Aorta (tissue), 5 donors: ENCODE measurements around the gene ERCC2. TPM values are rescaled to one million over a fixed set of nuclear protein-coding genes. Genes with fewer than 3 reads are reported as not detected.

Experiments
- ATAC-seq: fragments of 200-7000 bp; cut with Tn5 transposase; one replicate; pipeline ENCODE4 v1.9.1; 2022; ENCODE audit warnings: moderate library complexity; ENCODE audit not compliant: low FRiP score
- DNase-seq, 2 donors: peaks; one replicate each; pipeline ENCODE4 v3.0.0-alpha.2; 2020
- H3K27ac ChIP-seq, 2 donors: one replicate each; pipeline ENCODE4 v1.5.1; 2013; ENCODE audit warnings: low read length in 2 of 2, mild to moderate bottlenecking in 2 of 2, moderate library complexity in 2 of 2, control low read depth in 1 of 2, inconsistent platforms in 1 of 2, low read depth in 1 of 2
- H3K27me3 ChIP-seq, 2 donors: one replicate each; pipeline ENCODE4 v1.6.1; 2013; ENCODE audit warnings: control low read depth in 1 of 2, low read length in 1 of 2, mild to moderate bottlenecking in 1 of 2, moderate library complexity in 1 of 2; ENCODE audit not compliant: insufficient read depth in 2 of 2, control insufficient read depth in 1 of 2
- H3K36me3 ChIP-seq, 2 donors: one replicate each; pipeline ENCODE4 v1.6.1; 2013; ENCODE audit warnings: control low read depth in 1 of 2, low read length in 1 of 2, mild to moderate bottlenecking in 1 of 2; ENCODE audit not compliant: insufficient read depth in 2 of 2, control insufficient read depth in 1 of 2
- H3K4me1 ChIP-seq, 2 donors: one replicate each; pipeline ENCODE4 v1.6.1; 2013; ENCODE audit warnings: low read length in 2 of 2, control low read depth in 1 of 2, mild to moderate bottlenecking in 1 of 2, moderate library complexity in 1 of 2; ENCODE audit not compliant: insufficient read depth in 2 of 2, control insufficient read depth in 1 of 2
- H3K4me3 ChIP-seq, 2 donors: one replicate each; pipeline ENCODE4 v1.5.1; 2013; ENCODE audit warnings: low read length in 2 of 2, control low read depth in 1 of 2, mild to moderate bottlenecking in 1 of 2
- H3K9me3 ChIP-seq: one replicate; pipeline ENCODE4 v1.6.1; 2013; ENCODE audit warnings: mild to moderate bottlenecking, low read length; ENCODE audit not compliant: control insufficient read depth
- WGBS, 2 donors: extraction: QIAGEN DNeasy Blood & Tissue Kit; methylation state at CpG; one replicate each; pipeline ENCODE4 v1.1.7; 2013; 5-methylcytosine and 5-hydroxymethylcytosine counted together
- intact Hi-C, 2 donors: fragments of 100-400 bp; cut with DNase I; formaldehyde crosslinking; loops; one replicate each; pipeline versions ENCODE4 v1.14.2 to v1.15.0; 2022
- polyA plus RNA-seq, 2 donors: library from polyadenylated mRNA; stranded (reverse); fragments of 200-250 nt; gene quantifications; one replicate each; pipeline ENCODE4 v1.2.3, GENCODE V29; 2013
- total RNA-seq, 2 donors: library from RNA; stranded (reverse); fragmentation: NEBNext Ultra II Directional; extraction: Animal tissue kit (Norgen Biotek cat#: 25700); gene quantifications; one replicate each; pipeline ENCODE4 v1.2.1, GENCODE V29; 2021
- donor health status: healthy with polysubstance abuse.
- donor health status: Bipolar disorder and iron deficiency.
- donor health status: DM: no; HTN: no; CAD: no.
- donor health status: DM: no; HTN: no; CAD: no.
- donor health status: DM: yes; HTN: yes; CAD: no.

Gene ERCC2
- total and polyA plus RNA-seq, 4 donors, result 5.1 to 27.2 (median 12.7) TPM

DNA sequence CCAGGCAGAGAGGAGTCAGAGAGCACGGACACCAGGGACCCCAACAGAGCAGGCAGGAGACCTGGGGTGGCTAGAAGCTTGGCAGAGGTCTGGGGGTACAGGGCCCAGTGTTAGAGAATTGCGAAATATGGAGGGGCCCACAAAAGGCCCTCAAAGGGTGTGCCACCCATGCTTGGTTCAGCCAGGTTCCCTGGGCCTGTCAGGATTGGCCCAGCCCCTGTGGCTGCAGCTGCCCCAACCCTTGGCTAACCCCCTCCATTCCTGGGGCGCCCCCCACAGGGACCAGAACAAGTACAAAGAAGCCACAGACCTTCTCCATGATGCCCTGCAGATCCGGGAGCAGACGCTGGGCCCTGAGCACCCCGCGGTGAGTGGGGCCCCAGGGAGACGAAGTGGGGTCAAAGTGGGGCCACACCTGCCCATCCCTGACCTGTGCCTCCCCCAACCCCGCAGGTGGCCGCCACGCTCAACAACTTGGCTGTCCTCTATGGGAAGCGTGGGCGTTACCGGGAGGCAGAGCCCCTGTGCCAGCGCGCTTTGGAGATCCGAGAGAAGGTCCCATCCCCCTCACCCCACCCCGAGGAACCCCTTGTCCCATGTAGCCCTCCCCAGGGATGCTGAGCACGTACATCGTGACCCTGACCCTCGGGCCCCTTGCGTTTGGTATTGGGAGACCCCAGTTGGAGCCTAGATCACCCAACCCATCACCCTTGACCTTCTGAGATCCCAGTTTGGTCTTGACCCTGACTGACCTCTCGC, 21.8 kb downstream of the ERCC2 start:
- H3K4me3 ChIP-seq, result no peak overlapping the region
- 76 to 77% methylated on average over 19 to 23 of the region's 23 CpGs for WGBS, 2 donors
- H3K27ac ChIP-seq, result no peak overlapping the region
- H3K9me3 ChIP-seq, result no peaks in the 10 kb centered on the region
- ATAC-seq (no peak), DNase-seq (no peak)
- H3K4me1 ChIP-seq, result no peaks in the 10 kb centered on the region
- intact Hi-C loops, result no loop called here
- peaks cover 0 to 2% of the 10 kb centered on the region in 2 donors for H3K27me3 ChIP-seq
- H3K36me3 ChIP-seq, result peaks cover 0 to 1% of the 10 kb centered on the region in 2 donors

DNA sequence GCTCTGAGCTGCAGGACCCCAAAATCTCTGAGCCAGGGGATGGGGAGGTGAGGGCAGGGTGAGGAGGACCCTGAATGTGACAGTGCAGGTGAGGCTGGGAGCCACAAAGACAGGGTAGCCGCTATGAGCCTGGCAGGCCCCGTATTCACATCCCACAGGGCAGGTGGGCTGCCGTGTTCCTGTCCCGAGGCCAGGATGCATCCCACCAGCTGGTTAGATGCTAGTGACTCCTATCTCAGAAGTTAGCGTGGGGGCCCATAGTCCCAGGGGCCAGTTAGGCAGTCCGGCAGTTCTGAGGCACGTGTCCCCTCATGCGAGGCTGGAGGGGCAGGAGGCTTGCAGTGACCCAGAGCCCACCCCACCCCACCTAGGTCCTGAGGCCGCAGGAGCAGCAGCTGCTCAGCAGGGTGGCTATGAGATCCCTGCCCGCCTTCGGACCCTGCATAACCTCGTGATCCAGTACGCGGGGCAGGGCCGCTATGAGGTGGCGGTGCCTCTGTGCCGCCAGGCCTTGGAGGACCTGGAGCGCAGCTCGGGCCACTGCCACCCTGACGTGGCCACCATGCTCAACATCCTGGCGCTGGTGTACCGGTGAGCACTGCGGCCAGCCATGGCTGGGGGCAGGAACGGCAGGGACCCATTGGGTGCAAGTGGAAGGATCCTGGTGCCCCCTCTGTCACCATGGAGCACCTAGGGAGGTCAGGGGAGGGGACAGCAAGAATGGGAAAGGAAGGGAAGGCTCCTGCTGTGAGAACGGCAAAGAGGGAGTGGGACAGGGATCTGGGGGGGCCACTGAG, 22.6 kb downstream of the ERCC2 start:
- 63 to 67% methylated on average over 25 of the region's 25 CpGs for WGBS, 2 donors
- ATAC-seq (no peak), DNase-seq (no peak)
- Histone ChIP-seq H3K9me3 (no peaks in the 10 kb centered on the region), H3K4me1 (no peaks in the 10 kb centered on the region), H3K27ac (no peak overlapping the region), H3K27me3 (peaks cover 0 to 2% of the 10 kb centered on the region in 2 donors), H3K36me3 (no peaks in the 10 kb centered on the region), H3K4me3 (no peak overlapping the region)
- intact Hi-C loops, result no loop called here

DNA sequence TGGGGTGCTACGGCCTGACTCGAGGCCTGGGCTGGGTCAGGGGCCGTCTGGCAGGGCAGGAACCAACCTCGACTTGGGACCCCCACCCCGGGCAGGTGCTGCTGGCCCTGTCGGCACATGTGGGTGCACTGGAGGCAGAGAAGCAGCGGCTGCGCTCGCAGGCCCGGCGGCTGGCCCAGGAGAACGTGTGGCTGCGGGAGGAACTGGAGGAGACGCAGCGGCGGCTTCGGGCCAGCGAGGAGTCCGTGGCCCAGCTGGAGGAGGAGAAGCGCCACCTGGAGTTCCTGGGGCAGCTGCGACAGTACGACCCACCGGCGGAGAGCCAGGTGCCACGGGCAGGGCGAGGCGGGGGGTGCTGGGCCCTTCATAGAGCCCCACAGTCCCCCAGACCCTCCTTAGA, 23.9 kb downstream of the ERCC2 start:
- Histone ChIP-seq H3K4me3 (no peak overlapping the region), H3K9me3 (no peaks in the 10 kb centered on the region), H3K36me3 (no peaks in the 10 kb centered on the region), H3K27me3 (peaks cover 0 to 2% of the 10 kb centered on the region in 2 donors), H3K27ac (no peak overlapping the region), H3K4me1 (no peaks in the 10 kb centered on the region)
- 30 to 37% methylated on average over 25 to 27 of the region's 27 CpGs for whole genome bisulfite sequencing, 2 donors
- intact Hi-C loops, result no loop called here
- ATAC-seq (no peak), DNase-seq (no peak)

DNA sequence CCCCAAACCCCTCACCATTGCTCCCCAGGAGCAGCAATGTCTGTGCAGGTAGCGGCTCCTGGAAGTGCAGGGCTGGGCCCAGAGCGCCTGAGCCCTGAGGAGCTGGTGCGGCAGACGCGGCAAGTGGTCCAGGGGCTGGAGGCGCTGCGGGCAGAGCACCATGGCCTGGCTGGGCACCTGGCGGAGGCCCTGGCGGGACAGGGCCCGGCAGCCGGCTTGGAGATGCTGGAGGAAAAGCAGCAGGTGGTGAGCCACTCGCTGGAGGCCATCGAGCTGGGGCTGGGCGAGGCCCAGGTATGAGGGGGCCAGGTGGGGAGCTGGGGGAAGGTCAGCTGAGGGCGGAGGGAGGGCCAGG, 24.9 kb downstream of the ERCC2 start:
- Histone ChIP-seq H3K27ac (no peak overlapping the region), H3K27me3 (peaks cover 0 to 2% of the 10 kb centered on the region in 2 donors), H3K4me3 (no peak overlapping the region), H3K4me1 (no peaks in the 10 kb centered on the region), H3K36me3 (no peaks in the 10 kb centered on the region), H3K9me3 (no peaks in the 10 kb centered on the region)
- DNase-seq (no peak), ATAC-seq (no peak)
- intact Hi-C loops, result no loop called here
- 81% methylated on average over 15 of the region's 15 CpGs for WGBS, 2 donors

DNA sequence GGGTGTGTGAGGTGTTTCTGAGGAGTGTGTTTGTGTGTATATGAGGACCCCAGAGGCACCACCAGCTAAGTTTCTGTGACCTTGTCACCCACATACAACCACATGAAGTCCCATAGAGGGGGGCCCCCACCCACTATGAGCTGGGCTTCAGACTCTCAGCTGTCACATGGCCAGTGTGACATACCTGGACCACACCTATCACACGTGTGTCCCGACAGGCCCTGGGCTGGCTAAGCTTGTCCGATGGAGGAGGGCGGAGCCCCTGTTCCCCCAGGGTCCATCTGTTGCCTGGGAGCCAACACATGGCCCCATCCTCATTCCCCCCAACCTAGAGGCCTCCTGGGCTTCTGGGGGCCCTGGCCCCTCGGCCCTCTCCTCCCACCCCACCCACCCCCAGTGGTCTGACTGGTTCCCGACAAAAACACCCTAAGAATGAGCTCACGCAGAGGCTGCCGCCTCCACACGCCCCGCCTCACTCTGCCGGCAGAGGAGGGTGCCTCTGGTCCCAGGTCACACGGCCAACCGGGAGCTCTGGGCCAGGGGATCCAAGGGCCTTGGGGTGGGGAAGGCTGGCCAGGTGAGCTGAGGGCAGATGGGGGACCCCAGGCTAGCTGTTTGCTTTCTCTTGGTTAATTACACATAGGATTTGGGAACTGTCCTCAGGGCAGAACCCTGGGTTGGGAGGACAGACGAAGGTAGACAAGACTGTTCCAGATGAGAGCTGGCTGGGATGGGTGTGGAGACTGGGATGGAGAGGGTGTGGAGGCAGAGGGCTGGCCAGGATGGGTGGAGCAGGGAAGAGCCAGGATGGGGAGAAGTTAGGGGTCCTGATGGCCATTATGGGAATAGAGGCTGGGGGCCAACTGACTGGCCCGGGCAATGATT, 25.5 kb downstream of the ERCC2 start:
- WGBS, 2 donors, result 42 to 44% methylated on average over 15 of the region's 15 CpGs
- Histone ChIP-seq H3K4me3 (no peak overlapping the region), H3K27me3 (peaks cover 0 to 2% of the 10 kb centered on the region in 2 donors), H3K9me3 (no peaks in the 10 kb centered on the region), H3K4me1 (no peaks in the 10 kb centered on the region), H3K27ac (no peak overlapping the region), H3K36me3 (no peaks in the 10 kb centered on the region)
- intact Hi-C loops, result no loop called here
- DNase-seq (no peak), ATAC-seq (no peak)

DNA sequence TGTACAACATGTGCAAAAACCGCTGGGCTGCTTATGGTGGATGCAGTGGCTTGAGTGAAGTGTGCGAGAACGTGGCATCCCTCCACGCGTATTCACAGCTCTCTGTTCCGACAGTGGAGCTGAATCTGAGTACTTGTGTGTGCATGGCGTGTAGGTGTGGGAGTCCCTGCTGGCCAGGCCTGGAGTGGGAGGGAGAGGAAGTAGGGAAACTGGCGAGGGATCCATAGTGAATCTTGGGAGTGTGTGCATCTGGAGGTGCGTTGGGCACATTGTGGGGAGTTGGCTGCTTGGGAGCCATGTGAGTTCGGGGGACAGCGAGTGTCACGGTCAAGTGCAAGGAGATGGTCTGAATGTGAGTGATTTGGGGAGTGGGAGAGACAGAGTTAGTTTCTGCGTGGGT, 27.5 kb downstream of the ERCC2 start:
- no peak overlapping the region for H3K4me3 ChIP-seq
- ATAC-seq (no peak), DNase-seq (no peak)
- intact Hi-C loops, result no loop called here
- no peak overlapping the region for H3K27ac ChIP-seq
- WGBS, 2 donors, result 76 to 79% methylated on average over 13 of the region's 13 CpGs
- no peaks in the 10 kb centered on the region for H3K4me1 ChIP-seq
- H3K27me3 ChIP-seq, result peaks cover 0 to 2% of the 10 kb centered on the region in 2 donors
- no peaks in the 10 kb centered on the region for H3K36me3 ChIP-seq
- no peaks in the 10 kb centered on the region for H3K9me3 ChIP-seq

DNA sequence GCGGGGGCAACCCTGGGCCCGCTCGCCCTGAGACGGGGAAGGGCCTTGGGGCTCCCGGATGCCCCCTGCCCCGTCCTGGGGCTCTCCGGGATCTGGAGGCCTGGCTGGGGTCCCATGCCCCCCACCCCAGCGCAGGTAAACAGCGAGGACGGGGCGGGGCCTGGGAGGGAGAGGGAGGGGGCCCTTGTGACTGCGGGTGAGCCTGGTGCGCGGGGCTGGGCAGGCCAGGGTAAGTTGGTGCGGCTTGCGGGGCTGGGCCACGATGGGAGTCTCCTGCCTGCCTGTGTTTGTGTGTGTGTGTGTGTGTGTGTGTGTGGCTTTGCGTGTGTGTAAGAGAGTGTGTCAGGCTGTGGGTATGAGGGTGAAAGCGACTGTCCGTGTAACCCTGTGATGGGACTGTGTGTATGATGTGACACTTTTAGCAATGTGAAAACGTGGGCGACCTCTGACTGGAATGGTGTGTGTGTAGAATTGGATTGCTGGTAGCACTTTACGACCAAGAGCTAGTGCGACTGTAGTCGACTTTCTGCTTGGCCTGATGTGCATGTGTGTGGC, 29.4 kb downstream of the ERCC2 start:
- no peak overlapping the region for H3K4me3 ChIP-seq
- H3K9me3 ChIP-seq, result no peaks in the 10 kb centered on the region
- H3K36me3 ChIP-seq, result no peaks in the 10 kb centered on the region
- intact Hi-C loops, result no loop called here
- H3K27me3 ChIP-seq, result no peaks in the 10 kb centered on the region
- no peaks in the 10 kb centered on the region for H3K4me1 ChIP-seq
- 10 to 12% methylated on average over 23 to 25 of the region's 25 CpGs for WGBS, 2 donors
- no peak overlapping the region for H3K27ac ChIP-seq
- DNase-seq (no peak), ATAC-seq (no peak)

DNA sequence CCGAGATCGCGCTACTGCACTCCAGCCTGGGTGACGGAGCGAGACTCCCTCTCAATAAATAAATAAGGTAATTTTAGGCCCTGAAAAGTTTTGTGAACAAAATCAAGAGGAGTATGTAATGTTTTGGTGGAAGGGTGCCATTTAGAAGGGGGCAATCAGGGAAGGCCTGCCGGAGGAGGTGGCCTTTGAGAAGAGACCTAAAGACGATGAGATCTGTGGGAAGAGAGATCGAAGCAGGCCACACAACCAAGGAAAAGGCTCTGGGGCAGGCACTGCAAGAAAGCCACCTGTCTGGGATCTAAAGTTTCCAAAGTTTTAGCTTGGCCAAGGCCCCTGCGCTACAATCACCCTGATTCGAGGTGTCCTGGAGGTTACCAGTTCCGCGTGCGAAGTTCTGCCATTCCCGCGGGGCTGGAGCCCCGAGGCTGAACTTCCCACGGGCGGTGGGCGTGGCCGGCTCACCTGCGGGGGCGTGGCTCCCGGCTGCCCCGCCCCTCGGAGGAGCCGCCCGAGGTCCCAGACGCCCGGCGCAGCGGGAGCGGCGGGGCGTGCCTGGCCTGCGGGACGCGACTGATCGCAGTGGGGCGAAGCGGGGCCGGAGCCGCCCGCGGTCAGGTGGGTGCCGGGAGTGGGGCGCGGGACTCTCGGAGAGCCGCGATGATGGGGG, 30.0 kb downstream of the ERCC2 start, which contains the start of gene KLC3:
KLC3 (plus strand) TSS at position 519 of the 667 bp plus-strand sequence. CDS start 4,792 bp downstream, outside the sequence.
- Histone ChIP-seq H3K27me3 (no peaks in the 10 kb centered on the region), H3K36me3 (no peaks in the 10 kb centered on the region), H3K27ac (no peak within 1 kb of the TSS), H3K9me3 (no peaks in the 10 kb centered on the region), H3K4me3 (no peak within 1 kb of the TSS), H3K4me1 (no peaks in the 10 kb centered on the region)
- 10 to 11% methylated on average over 48 to 50 of the region's 50 CpGs for WGBS, 2 donors
- intact Hi-C loops, result no loop called here
- DNase-seq (no peak), ATAC-seq (no peak)
